ENCODE measurements around the gene FAM174B.

FAM174B gene

GRCh38 chr15:92606126-92606835, 49.3 kb downstream of the FAM174B start:
- in situ Hi-C loops (cut with HindIII; ENCODE audit: low sequenced_read_pairs): no loop called here
- H3K4me3 ChIP-seq (ENCODE audit: low read depth, low read length): no peak overlapping the region
- TF ChIP-seq CTCF (IDR thresholded peaks at IDR 0.05; ENCODE audit: low read depth, low read length, missing control alignments): no peak
- DNase-seq (ENCODE audit: low read depth): no peak

- no peak overlapping the region for H3K4me3 ChIP-seq (ENCODE audit: low read depth, low read length)
- in situ Hi-C loops (cut with HindIII; ENCODE audit: low sequenced_read_pairs): no loop called here
- no peak for DNase-seq (ENCODE audit: low read depth)
- no peak for TF ChIP-seq CTCF (IDR thresholded peaks at IDR 0.05; ENCODE audit: low read depth, low read length, missing control alignments)
Measured at GRCh38 chr15:92605225-92605944, 50.2 kb downstream of the FAM174B start.

GRCh38 chr15:92603743-92604470, 51.7 kb downstream of the FAM174B start:
- DNase-seq (ENCODE audit: low read depth): peak; percentile 19
- in situ Hi-C loops (cut with HindIII; ENCODE audit: low sequenced_read_pairs): no loop called here
- TF ChIP-seq CTCF (IDR thresholded peaks at IDR 0.05; ENCODE audit: low read depth, low read length, missing control alignments): no peak
- H3K4me3 ChIP-seq (ENCODE audit: low read depth, low read length): no peak overlapping the region

GRCh38 chr15:92603278-92603677, 52.3 kb downstream of the FAM174B start:
- in situ Hi-C loops (cut with HindIII; ENCODE audit: low sequenced_read_pairs): no loop called here
- DNase-seq (ENCODE audit: low read depth): no peak
- TF ChIP-seq CTCF (IDR thresholded peaks at IDR 0.05; ENCODE audit: low read depth, low read length, missing control alignments): no peak
- H3K4me3 ChIP-seq (ENCODE audit: low read depth, low read length): no peak overlapping the region

GRCh38 chr15:92602267-92602593, 53.3 kb downstream of the FAM174B start:
- in situ Hi-C loops (cut with HindIII; ENCODE audit: low sequenced_read_pairs): no loop called here
- no peak overlapping the region for H3K4me3 ChIP-seq (ENCODE audit: low read depth, low read length)
- no peak for TF ChIP-seq CTCF (IDR thresholded peaks at IDR 0.05; ENCODE audit: low read depth, low read length, missing control alignments)
- no peak for DNase-seq (ENCODE audit: low read depth)

GRCh38 chr15:92601592-92602266, 53.8 kb downstream of the FAM174B start:
- H3K4me3 ChIP-seq (ENCODE audit: low read depth, low read length): no peak overlapping the region
- in situ Hi-C loops (cut with HindIII; ENCODE audit: low sequenced_read_pairs): no loop called here
- no peak for DNase-seq (ENCODE audit: low read depth)
- no peak for TF ChIP-seq CTCF (IDR thresholded peaks at IDR 0.05; ENCODE audit: low read depth, low read length, missing control alignments)
